HG02938 (cell line): ENCODE results near the gene CUL4A.
A peak's percentile ranks its signal among the peaks of the same experiment; 100 is the strongest.
"Not testable (repeated sequence)": the region's sequence is repeated elsewhere in the genome, so short reads cannot be mapped to it uniquely, and the experiment has no call there.

Experiments
- ATAC-seq: cut with Tn5 transposase; IDR thresholded peaks from one replicate; pipeline ENCODE4 v1.9.1; 2021; ENCODE audit warnings: mild to moderate bottlenecking, moderate library complexity; ENCODE audit not compliant: unreplicated experiment

CUL4A gene

GRCh38 chr13:113209336-113209758, at the start of gene CUL4A:
CUL4A (plus strand) TSS chr13:113209613; CDS start chr13:113209628, 15 bp downstream.
- ATAC-seq, result peak; percentile 33

- no peak for ATAC-seq
These were observed 49.7 kb upstream of the CUL4A start for GRCh38 chr13:113159701-113160100.

- no peak for ATAC-seq
These were observed 48.4 kb upstream of the CUL4A start for GRCh38 chr13:113160983-113161382.

DNA sequence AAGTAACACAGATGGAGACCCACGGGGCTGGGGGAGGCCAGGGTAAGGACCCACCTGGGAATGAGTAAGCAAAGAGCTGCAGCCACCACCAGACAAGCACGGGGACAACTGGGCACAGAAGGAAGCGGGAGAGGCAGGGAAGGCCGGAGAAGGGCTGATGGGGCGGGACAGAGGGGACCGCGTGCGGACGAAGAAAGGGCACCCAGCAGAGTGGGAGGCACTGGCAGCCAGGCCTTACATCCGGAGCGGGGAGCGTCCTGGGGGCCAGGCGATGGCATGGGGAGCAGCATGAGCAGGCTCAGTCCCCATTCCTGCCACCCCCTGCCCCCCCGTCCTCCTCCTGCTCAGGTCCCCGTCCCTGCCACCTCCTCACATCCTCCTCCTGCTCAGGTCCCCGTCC, 48.0 kb upstream of the CUL4A start:
- no peak for ATAC-seq

DNA sequence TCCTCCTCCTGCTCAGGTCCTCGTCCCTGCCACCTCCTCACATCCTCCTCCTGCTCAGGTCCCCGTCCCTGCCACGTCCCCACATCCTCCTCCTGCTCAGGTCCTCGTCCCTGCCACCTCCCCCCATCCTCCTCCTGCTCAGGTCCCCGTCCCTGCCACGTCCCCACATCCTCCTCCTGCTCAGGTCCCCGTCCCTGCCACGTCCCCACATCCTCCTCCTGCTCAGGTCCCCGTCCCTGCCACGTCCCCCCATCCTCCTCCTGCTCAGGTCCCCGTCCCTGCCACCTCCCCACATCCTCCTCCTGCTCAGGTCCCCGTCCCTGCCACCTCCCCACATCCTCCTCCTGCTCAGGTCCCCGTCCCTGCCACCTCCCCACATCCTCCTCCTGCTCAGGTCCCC, 47.4 kb upstream of the CUL4A start:
- ATAC-seq, result not testable (repeated sequence)

GRCh38 chr13:113162783-113163685, 46.4 kb upstream of the CUL4A start:
- no peak for ATAC-seq

DNA sequence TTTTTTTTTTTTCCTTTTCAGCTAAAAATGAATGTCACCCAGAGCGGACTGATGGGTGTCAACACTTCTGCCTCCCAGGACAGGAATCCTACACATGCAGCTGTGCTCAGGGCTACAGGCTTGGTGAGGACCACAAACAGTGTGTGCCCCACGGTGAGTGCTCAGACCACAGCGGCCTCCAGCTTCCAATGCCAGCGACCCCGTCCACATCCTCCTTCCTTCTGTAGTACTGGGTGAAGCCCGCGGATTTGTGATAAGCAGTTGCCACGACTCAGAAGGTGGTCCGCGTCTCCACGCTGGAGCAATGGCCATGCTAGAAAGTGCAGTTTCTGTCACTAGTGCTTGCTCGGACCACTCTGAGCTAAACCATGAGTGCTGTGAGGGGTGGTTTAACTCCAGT, 44.9 kb upstream of the CUL4A start:
- no peak for ATAC-seq

GRCh38 chr13:113166266-113166665, 43.1 kb upstream of the CUL4A start:
- ATAC-seq, result no peak

DNA sequence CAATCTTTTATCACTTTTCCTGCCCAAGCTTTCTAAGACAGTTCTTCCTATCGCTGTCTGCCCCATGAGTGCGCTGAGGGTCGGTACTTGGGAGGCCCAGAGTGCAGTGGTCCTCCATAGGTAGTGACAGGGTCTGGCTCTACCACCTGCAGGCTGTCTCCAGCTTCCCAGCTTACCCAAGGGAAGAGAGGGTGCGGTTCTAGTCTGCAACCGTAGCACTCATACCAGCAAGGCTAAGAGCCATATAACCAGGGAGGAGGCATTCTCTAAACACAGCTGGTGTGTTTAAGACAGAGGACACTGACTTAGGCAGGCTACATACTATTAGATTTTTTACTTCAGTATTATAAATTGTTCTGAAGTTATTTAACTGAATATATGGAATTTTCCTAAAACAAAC, 42.7 kb upstream of the CUL4A start:
- ATAC-seq, result no peak

DNA sequence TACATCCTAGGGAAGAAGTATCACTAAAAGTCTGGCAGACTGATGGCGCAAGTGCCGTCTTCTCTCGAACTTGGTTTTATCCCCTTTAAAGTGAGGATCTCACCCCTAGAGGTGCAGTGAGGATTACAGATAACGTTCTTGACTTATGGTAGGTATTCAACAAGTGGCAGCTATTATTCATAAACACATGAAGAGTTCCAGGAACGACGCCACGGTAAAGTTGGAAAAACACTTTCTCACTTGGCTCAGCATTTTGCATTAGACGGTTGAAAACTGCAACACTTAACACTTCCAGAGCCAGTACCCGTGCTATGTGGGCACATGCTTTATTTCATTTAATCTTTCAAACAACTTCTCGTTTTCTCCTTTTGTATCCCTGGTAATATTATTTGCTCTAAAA, 42.3 kb upstream of the CUL4A start:
- no peak for ATAC-seq

DNA sequence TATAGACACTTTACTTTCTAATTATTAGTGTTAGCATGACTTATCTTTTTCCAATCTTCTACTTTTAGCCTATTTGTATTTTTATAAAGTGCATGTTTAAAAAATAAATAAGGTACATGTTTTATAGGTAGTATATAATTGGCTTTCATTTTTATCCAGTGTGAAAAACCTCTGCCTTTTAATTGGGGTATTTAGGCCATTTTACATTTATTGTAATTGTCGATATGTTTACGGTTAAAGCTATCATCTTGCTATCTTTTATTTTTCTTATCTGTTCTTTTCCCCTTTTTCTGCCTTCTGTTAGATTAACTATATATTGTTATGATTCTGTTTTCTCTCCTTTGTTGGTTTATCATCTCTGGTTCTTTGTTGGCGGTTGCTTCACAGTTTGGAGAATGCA, 41.8 kb upstream of the CUL4A start:
- no peak for ATAC-seq

DNA sequence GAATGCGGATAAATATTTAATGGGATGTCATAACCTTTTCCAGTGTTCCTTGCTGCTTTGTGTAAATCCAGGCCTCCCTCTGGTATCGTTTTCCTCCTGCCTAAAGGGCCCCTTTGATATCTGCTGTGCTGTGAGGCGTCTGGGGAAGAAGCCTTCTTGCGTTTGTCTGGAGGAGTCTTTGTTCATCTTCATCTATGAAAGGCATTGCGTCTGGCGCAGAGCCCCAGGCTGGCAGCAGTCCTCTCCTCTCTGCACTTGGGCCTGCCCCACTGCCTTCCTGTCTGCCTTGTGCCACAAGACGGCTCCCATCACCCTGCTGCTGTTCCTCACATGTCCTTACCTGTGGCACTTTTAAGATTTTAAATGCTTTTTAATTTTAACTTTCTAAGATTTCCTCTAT, 41.2 kb upstream of the CUL4A start:
- no peak for ATAC-seq

DNA sequence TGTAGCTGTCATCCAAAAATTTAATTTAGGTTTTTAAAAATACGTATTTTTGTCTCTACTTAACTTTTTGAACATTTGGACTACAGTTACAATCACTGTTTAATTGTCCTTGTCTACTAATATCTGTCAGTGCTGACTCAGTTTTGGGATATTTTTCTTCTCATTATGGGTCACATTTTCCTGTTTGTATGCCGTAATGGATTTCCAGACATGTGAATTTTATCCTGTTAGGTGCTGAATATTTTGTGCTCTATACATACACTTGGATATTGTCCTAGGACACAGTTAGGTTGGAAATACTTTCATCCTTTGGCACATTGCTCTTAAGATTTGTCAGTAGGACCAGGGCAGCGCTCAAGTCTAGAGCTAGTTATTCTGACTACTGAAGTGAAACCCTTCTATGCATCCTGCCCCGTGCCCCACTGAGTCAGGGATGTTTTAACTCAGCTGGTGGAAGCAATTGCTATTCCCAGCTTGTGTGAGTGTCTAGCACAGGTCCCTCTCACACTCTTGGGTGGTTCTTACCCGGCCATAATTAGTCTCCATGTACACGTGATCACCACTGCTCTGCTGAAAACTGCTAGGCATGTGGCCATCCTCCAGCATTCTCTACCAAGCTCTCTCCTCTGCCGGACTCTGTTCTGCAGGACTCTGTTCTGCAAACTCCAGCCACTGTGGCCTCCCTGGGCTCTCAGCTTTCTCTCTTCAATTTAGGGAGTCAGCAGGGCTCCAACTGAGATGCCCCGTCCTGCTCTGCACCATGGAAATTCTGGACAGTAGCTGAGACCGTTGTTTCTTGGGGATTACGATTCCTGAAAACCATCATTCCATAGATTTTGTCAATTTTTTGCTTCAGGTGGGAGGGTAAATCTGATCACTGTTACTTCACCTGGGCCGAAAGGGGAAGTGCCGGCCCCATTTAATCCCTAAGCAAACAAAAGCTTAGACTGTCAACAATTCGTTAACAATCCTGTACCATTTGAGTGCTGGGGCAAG, 39.8 kb upstream of the CUL4A start:
- ATAC-seq, result no peak

- ATAC-seq, result no peak
These were observed 38.9 kb upstream of the CUL4A start for GRCh38 chr13:113170511-113170910.

GRCh38 chr13:113171250-113172125, 37.9 kb upstream of the CUL4A start:
- no peak for ATAC-seq

DNA sequence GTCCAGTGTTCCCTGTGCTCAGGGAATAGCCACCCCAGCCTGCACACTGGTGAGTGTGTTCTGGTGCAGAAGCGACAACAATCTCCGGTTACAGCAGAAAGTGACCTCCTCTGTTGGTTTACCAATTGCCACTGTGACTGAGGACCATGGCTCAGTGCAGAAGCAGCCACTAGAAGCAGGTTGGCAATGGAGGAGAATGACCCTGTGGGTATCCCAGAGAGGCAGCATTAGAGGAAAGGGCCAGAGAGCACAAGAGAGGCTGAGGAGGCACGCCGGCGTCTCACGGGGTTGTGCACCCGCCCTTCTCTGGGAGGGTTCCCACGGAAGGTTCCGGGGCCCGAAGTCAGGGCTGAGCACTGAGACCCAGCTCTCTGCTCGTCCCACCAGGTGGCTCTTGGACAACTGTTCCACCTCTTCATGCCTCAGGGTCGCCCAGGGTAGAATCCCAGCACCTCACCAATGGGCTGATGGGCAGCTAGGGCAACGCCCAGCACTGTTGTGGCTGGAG, 36.9 kb upstream of the CUL4A start:
- ATAC-seq, result no peak

GRCh38 chr13:113176280-113176679, 33.1 kb upstream of the CUL4A start:
- no peak for ATAC-seq

GRCh38 chr13:113176822-113177221, 32.6 kb upstream of the CUL4A start:
- no peak for ATAC-seq

GRCh38 chr13:113178070-113178895, 31.1 kb upstream of the CUL4A start:
- no peak for ATAC-seq

DNA sequence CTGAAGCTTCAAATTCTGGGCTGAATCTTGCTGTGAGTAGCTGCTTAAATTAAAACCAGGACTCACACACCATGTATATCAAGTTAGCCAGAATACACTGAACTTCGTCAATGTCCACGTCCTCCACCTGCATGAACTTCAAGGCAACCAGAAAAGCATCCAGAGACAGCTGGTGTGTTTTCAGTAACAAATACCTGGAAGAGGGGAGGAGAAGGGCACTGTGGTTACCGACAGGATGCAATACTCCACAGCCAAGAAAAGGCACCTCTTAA, 30.6 kb upstream of the CUL4A start:
- ATAC-seq, result no peak
